Stimulated activated CD8-positive, alpha-beta memory T cell treated with anti-CD3 and anti-CD28 coated beads, Interleukin-7, amount 100 ng/mL, for 24 hours (primary cell): Measurements from ENCODE around the gene GNB1.
A peak's percentile ranks its signal among the peaks of the same experiment; 100 is the strongest.

Experiments used
- DNase-seq: peaks from one replicate; pipeline ENCODE4 v3.0.0-alpha.2; 2020; ENCODE audit warnings: low read depth

GNB1 gene

GRCh38 chr1:1922956-1923833 is 32.3 kb upstream of the GNB1 start:
- DNase-seq = no peak

- no peak for DNase-seq
These were observed 31.7 kb upstream of the GNB1 start for GRCh38 chr1:1922702-1922955.

GRCh38 chr1:1921901-1922701 is 31.2 kb upstream of the GNB1 start:
- DNase-seq = no peak

- DNase-seq = no peak
These were observed 30.6 kb upstream of the GNB1 start for GRCh38 chr1:1921459-1921862.

- no peak for DNase-seq
These were observed 29.9 kb upstream of the GNB1 start for GRCh38 chr1:1920608-1921458.

GRCh38 chr1:1920057-1920607 is 29.2 kb upstream of the GNB1 start:
- DNase-seq = no peak

GRCh38 chr1:1919304-1920056 is 28.6 kb upstream of the GNB1 start:
- DNase-seq = peak; percentile 96

- no peak for DNase-seq
These were observed 28.0 kb upstream of the GNB1 start, which contains the start of gene TMEM52 for GRCh38 chr1:1918901-1919303. Gene TMEM52, minus strand, starts transcription at chr1:1919279. Its CDS starts 14 bp downstream, at chr1:1919265.

GRCh38 chr1:1917995-1918900 is 27.4 kb upstream of the GNB1 start:
- DNase-seq = no peak

GRCh38 chr1:1917304-1917976 is 26.6 kb upstream of the GNB1 start:
- no peak for DNase-seq

GRCh38 chr1:1916851-1917251 is 26.0 kb upstream of the GNB1 start:
- no peak for DNase-seq

- no peak for DNase-seq
These were observed 25.3 kb upstream of the GNB1 start for GRCh38 chr1:1915911-1916840.

- no peak for DNase-seq
These were observed 24.2 kb upstream of the GNB1 start, which contains the start of gene CALML6 for GRCh38 chr1:1914971-1915692. Gene CALML6, plus strand, starts transcription at chr1:1915260. Its CDS starts 21 bp downstream, at chr1:1915281.

GRCh38 chr1:1914101-1914970 is 23.4 kb upstream of the GNB1 start:
- DNase-seq = no peak

GRCh38 chr1:1911350-1912041 is 20.6 kb upstream of the GNB1 start:
- no peak for DNase-seq

- no peak for DNase-seq
These were observed 19.9 kb upstream of the GNB1 start for GRCh38 chr1:1910651-1911331.
